ENCODE results near the gene RBP4.

DNA sequence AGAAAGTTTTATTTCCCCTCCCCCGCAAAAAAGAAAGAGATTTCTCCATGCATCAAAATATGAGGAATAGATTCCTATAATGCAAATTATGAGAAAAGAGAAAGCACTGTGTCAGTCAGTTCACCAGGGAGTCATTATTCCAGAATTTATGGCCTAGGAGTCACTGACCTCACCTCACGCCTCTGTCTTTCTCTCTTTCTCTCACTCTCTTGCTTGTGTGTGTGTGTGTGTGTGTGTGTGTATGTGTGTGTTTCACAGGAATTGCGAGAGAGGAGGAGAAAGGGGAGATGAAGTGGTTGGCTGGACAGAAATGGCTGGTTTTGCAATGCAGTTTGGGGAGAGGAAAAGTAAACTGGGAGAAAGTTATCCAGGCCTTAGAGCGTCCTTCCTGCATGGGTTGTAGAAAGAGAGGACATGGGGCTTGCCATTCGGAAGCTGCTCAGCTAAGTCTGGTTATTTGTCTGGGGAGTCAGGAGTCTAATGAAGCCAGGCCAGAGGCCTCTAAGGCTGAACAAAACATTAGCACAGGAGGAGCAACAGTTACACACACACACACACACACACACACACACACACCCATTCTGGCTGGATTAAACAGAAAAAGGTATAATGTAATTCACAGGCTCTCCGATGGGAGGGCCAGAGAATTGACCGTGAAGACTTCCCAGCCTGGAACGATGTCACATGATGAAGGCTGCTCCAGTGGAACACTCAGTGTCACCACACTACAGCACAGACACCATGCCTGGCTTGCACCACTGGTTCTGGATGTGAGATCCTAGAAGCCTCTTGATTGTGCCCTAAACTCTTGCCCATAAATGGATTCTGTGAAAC is 47.3 kb downstream of the RBP4 start:
- TF ChIP-seq, protein P1, sequence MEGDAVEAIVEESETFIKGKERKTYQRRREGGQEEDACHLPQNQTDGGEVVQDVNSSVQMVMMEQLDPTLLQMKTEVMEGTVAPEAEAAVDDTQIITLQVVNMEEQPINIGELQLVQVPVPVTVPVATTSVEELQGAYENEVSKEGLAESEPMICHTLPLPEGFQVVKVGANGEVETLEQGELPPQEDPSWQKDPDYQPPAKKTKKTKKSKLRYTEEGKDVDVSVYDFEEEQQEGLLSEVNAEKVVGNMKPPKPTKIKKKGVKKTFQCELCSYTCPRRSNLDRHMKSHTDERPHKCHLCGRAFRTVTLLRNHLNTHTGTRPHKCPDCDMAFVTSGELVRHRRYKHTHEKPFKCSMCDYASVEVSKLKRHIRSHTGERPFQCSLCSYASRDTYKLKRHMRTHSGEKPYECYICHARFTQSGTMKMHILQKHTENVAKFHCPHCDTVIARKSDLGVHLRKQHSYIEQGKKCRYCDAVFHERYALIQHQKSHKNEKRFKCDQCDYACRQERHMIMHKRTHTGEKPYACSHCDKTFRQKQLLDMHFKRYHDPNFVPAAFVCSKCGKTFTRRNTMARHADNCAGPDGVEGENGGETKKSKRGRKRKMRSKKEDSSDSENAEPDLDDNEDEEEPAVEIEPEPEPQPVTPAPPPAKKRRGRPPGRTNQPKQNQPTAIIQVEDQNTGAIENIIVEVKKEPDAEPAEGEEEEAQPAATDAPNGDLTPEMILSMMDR (IDR thresholded peaks at IDR 0.05), result no peak
- no peak for TF ChIP-seq POLR2A (IDR thresholded peaks at IDR 0.05)

All from adrenal gland (tissue), 5 donors.